Esophagus muscularis mucosa (tissue), 4 donors: ENCODE data around the gene PTPN20. TPM values are rescaled to one million over a fixed set of nuclear protein-coding genes. Genes with fewer than 3 reads are reported as not detected.
"Not testable (repeated sequence)": the region's sequence is repeated elsewhere in the genome, so short reads cannot be mapped to it uniquely, and the experiment has no call there.

Experiments used
- DNase-seq: peaks from one replicate; pipeline ENCODE4 v3.0.0-alpha.2; 2017; ENCODE audit errors: extremely low spot score
- H3K27ac ChIP-seq, 4 donors: fragments of 200-600 bp; sonication (generic); replicated peaks in 1 of 4; 1 replicate in 3 of 4; 2 replicates in 1 of 4; pipeline ENCODE4 v1.5.1; 2016 to 2019; ENCODE audit warnings: mild to moderate bottlenecking in 1 of 4
- H3K27me3 ChIP-seq, 4 donors: fragments of 200-600 bp; sonication (generic); one replicate each; pipeline versions ENCODE4 v1.5.1 to v1.6.0; 2016 to 2019
- H3K36me3 ChIP-seq, 4 donors: fragments of 200-600 bp; sonication (generic); one replicate each; pipeline ENCODE4 v1.5.1; 2016 to 2019
- H3K4me1 ChIP-seq, 4 donors: fragments of 200-600 bp; sonication (generic); one replicate each; pipeline ENCODE4 v1.5.1; 2016 to 2019
- H3K4me3 ChIP-seq, 4 donors: fragments of 200-600 bp; sonication (generic); 1 replicate in 2 of 4; 2 replicates in 2 of 4; pipeline ENCODE4 v1.5.1; 2016 to 2019; ENCODE audit warnings: mild to moderate bottlenecking in 4 of 4, moderate library complexity in 1 of 4
- H3K9me3 ChIP-seq, 4 donors: fragments of 200-600 bp; sonication (generic); 1 replicate in 3 of 4; 2 replicates in 1 of 4; pipeline ENCODE4 v1.5.1; 2016 to 2019
- WGBS: methylation state at CpG from one replicate; pipeline ENCODE4 v1.1.5; 2018; 5-methylcytosine and 5-hydroxymethylcytosine counted together
- intact Hi-C: fragments of 100-400 bp; cut with DNase I; formaldehyde crosslinking; loops from one replicate; pipeline ENCODE4 v1.15.1; 2023
- total RNA-seq, 4 donors: library from RNA; depleted of rRNA; stranded (reverse); fragments of >200 nt; gene quantifications; one replicate each; pipeline versions ENCODE4 v1.1.0 to v1.2.1, GENCODE V29; 2016

The PTPN20 gene
- total RNA-seq, 4 donors from 2014 or later: 2.3 to 3.0 (median 2.6) TPM

DNA sequence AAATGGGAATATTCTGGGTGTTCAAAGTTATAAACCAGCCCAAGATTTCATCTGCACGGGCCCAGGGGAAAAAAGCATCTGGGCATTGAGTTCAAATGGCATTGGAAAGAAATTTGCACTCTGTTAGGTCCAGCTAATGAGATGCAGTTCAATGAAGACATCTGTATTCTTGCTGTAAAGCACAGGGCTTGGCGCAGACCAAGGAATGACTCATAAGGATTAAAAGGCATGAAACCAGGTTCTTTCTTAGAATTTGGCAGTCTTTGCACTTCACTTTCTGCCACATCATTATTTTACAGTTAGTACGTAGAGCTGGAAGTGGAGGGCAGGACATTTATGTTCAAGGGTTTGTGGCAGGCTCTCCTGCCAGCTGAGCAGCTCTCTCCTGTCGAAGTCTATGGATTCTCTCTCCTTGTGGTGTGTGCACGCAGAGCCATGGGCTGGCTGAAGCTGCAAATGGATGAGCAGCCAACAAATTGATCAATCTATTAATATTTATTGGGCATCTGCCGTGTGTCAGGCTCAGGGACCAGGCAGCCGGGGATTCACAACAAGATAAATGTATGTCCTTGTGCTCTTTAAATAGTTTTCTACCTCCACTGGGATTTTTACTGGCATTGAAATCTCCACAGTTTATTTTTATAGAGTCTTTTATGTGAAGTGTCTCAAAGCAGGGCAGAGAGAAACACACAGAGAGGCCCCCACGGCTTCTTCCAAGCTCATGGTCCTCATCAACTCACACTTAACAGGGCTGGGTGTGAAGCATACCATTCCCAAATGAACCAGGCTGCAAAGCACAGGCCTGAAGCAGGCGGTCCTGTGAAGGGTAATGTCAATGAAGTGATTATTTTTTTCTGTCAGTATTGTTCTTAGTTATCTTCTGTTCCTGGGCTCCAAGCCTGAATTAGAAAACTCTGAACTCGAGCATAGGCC lies 3.8 kb upstream of the PTPN20 start:
- intact Hi-C loops, H3K36me3 ChIP-seq, H3K4me1 ChIP-seq, H3K4me3 ChIP-seq, H3K9me3 ChIP-seq, DNase-seq, H3K27ac ChIP-seq, H3K27me3 ChIP-seq: not testable (repeated sequence)
- no CpG with 5 or more reads among the region's 10 CpGs for WGBS

DNA sequence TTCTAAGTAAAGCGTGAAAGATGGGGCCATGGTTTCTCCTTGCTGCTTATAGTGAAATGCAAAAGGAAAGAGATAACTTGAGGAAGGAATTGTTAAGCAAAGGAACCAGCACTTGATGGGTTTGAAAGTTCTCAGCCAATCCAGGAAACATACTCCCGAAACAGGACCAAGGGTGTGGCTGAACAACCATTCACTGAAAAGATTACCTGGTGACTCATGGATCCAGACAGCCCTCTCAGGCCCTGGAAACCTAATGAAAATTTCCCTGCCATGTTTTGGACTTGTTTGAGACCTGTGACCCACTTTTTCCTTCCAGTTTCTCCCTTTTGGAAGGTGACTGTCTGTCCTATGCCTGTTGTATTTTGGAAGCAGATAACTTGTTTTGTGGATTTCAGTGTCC lies 11.3 kb downstream of the PTPN20 start:
- H3K27ac ChIP-seq, H3K36me3 ChIP-seq, H3K27me3 ChIP-seq, intact Hi-C loops, H3K4me3 ChIP-seq, H3K4me1 ChIP-seq, DNase-seq, H3K9me3 ChIP-seq: not testable (repeated sequence)
- 80% methylated on average over 1 of the region's 2 CpGs for WGBS

DNA sequence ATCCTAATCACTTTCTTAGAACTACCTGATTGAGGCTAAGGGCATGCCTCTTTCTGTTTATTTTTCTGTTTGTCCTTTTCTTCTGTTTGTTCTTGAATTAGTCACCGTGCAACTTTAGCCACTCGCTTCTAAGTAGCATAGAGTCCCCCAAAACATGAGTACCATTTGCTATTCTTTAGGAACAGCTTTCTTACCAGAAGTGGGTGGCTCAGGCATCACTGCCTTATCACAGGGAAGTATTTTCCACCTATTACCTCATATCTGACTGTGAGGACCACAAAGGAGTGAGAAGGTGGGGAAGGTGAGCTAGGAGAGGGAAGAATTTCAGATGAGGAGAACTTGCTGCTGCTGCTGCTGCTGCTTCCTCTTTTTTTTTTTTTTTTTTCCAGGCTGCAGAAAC lies 13.9 kb downstream of the PTPN20 start:
- H3K4me3 ChIP-seq, H3K27ac ChIP-seq, H3K4me1 ChIP-seq, DNase-seq, intact Hi-C loops, H3K36me3 ChIP-seq, H3K27me3 ChIP-seq, H3K9me3 ChIP-seq: not testable (repeated sequence)
- WGBS: no CpG with 5 or more reads among the region's 2 CpGs

DNA sequence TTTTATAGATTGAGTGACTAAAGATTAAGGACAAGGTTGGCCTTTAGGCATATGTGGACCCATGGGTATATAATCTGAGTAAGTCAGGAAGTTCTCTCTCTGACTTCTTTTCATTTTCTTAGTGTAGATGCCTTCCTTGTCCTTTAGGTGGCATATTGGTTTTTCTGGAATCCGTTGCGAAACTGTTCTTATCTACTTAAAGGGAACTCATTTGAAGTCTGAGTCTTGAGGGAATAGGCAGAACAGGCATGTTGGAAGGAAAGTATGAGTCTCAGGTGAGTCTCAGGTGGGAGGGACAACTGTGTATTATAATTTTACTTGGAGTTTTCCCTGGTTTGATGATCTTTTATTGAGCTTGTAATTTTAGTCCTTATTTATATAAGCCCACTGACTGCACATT lies 14.6 kb downstream of the PTPN20 start:
- H3K36me3 ChIP-seq, DNase-seq, H3K4me3 ChIP-seq, H3K4me1 ChIP-seq, H3K9me3 ChIP-seq, H3K27ac ChIP-seq, H3K27me3 ChIP-seq, intact Hi-C loops: not testable (repeated sequence)
- WGBS: 45% methylated on average over 2 of the region's 2 CpGs

DNA sequence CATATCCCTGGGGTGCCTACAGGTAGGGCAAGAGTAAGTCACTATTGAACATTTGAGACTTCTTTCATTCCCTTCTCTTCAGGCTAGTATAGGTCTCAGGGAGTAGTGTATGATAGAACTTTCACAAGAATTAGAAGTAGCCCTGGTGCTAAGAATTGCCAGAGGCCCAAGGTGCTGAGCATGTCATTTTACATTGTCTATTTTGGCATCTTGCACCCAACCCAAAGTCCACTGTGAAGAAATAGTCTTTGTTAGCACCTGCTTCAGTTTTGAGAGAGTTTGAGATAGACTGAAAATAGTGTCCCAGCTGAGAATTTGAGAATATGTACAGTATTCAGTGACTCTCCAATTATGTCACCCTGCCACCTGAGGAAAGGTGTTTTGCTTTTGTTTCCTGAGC lies 17.6 kb downstream of the PTPN20 start:
- intact Hi-C loops, DNase-seq: not testable (repeated sequence)

DNA sequence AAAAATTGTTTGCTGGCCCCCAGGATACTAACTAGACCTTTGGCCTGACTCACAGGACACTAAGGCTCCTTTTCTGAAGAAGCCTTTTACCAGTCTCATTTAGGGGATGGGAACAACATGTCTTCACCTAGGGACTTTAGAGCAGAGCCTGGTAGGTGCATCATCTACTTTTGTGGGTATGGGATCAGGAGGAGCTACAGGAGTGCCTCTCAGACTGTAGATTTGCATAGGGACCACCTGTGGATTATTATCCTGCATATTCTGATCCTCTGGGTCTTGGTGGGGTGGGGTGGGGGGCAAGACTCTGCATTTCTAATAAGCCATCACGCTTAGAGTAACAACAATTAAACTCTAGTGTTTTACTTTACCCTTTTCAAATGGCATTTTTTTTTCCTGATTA lies 21.2 kb downstream of the PTPN20 start:
- intact Hi-C loops, H3K27ac ChIP-seq, DNase-seq, H3K36me3 ChIP-seq, H3K4me1 ChIP-seq, H3K27me3 ChIP-seq, H3K4me3 ChIP-seq, H3K9me3 ChIP-seq: not testable (repeated sequence)
- 50% methylated on average over 1 of the region's 1 CpG for WGBS

More for the DNA sequence above, 17.6 kb downstream of the PTPN20 start:
- not testable (repeated sequence) for H3K27me3 ChIP-seq, H3K9me3 ChIP-seq, H3K4me3 ChIP-seq, H3K36me3 ChIP-seq, H3K27ac ChIP-seq, H3K4me1 ChIP-seq

DNA sequence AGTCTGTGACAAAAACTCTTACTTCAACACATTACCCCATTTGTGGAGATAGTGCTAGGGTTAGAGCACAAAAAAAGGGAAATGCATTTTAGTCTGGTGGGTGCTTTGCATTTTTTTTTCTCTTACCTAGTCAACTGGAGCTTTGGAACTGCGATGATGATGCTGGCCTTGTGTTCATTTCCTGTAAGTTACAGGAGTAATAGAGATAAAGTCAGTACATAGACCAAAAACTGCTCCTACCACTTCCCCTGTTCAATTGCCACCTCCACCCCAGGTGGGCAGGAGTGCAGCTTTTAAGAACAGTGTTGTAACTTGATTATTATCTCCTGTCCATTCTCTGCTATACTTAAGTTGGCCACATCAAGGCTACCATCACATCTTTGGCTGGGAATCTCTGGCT lies 29.9 kb downstream of the PTPN20 start:
- 80% methylated on average over 1 of the region's 1 CpG for WGBS
- H3K36me3 ChIP-seq, DNase-seq, H3K4me3 ChIP-seq, H3K4me1 ChIP-seq, H3K27ac ChIP-seq, H3K27me3 ChIP-seq, H3K9me3 ChIP-seq, intact Hi-C loops: not testable (repeated sequence)

DNA sequence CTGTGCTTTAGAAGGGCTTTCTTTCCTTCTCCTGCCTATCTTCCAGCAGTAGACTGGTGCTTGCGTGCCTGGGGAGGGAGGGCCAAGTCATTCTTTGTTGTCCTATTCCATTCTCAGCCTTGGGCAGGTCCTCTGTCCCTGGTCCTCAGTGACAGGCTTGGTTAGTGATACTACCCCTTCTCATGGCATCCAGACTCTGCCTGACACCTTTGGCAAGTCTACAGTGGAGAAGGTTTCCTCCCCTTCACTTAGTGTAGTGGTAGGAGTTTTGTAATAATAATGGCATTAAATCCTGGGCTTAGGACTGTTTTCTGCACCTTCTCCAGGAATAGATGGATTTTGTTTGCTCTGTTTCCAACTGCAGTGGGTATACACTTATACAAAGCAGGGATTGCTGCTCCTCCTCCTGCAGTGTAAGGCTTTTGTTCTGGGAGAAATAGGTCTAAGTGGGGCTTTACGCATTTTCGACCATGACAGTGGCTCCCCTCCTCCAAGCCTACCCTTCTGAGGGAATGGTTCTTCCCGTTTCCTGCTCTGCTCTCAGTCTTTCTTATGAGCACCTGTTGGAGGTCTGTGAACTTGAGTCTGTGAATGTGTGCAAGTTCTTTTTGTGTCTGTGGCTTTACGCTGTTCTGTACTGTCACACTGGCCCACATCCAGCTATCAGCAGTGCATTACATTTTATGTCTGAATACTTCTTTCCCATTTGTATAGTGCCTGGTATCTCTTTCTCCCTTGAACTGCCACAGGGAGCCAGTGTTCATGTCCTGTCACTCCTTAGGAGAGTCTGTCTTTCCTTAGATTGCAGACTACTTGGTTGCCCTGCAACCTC lies 37.7 kb downstream of the PTPN20 start:
- H3K27ac ChIP-seq, H3K27me3 ChIP-seq, DNase-seq, H3K4me3 ChIP-seq, H3K36me3 ChIP-seq, H3K4me1 ChIP-seq, H3K9me3 ChIP-seq, intact Hi-C loops: not testable (repeated sequence)
- 40% methylated on average over 1 of the region's 5 CpGs for WGBS

DNA sequence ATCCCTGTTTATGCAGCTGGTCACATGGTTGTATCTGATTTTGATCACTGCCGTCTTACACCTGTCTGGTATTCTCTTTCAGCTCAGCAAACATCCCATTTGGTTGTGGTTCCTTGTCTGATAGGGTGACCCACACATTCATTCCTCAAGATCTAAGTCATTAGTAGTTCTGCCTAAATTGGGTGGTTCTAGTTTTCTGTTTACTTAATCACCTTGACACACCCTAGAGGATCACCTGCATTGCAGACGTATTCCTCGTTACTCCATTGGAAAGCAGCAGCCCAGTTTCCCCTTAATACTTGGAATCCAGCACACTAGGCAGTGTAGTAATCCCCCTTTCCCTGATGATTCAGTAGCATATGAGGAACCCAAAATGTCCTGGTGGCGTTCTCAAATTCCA lies 41.3 kb downstream of the PTPN20 start:
- intact Hi-C loops, H3K4me1 ChIP-seq, H3K4me3 ChIP-seq, H3K27me3 ChIP-seq, H3K9me3 ChIP-seq, DNase-seq, H3K27ac ChIP-seq, H3K36me3 ChIP-seq: not testable (repeated sequence)
- 79% methylated on average over 2 of the region's 4 CpGs for WGBS

DNA sequence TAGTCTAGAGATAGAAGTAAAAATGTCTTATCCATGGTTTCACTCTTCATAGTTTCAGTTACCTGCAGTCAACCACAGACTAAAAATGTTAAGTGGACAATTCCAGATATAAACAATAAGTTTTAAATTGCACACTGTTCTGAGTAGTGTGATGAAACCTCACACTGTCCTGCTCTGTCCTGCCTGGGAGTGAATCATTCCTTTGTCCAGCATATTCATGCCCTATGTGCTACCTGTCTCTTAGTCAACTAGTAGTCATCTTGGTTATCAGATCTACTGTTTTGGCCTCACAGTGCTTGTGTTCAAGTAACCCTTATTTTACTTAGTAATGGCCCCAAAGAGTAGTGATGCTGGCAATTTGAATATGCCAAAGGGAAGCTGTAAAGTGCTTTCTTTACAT lies 49.5 kb downstream of the PTPN20 start:
- H3K36me3 ChIP-seq, H3K27ac ChIP-seq, H3K4me1 ChIP-seq, H3K9me3 ChIP-seq, H3K27me3 ChIP-seq, intact Hi-C loops, H3K4me3 ChIP-seq, DNase-seq: not testable (repeated sequence)

DNA sequence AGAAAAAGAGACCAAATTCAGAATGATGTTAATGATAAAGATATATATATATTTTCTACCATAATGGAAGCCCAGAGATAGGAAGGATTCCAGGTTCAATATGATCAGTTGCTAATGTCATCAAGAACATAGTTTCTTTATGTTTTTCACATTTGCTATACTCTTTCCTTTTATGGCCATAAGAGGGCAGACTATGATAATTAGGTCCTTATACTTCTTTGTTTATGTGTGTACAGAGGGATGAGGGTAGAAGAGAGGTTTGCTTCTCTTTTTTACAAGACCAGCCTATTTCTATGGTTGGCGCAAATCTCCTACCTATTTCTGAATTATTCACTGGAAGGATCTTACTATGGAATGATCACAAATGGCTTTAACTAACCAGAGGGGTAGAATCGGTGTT lies 52.1 kb downstream of the PTPN20 start:
- intact Hi-C loops, H3K36me3 ChIP-seq, H3K4me3 ChIP-seq: not testable (repeated sequence)

DNA sequence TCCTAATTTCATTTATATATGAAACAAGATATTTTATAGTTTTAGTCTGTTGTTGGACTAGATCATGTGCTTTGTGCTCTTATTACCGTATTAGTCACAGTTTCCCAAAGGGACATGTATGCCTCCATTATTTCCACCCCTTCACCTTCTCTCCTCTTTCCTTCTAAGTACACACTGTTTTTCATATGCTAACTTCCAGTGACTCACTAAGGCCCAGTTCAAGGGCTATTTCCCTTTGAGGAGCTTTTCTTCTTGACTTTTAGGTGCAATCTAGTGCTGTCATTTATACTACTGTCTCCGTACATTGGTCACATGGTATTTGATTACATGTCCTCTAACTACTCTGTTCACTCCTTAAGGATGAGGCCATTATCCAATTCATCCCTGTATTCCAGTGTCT lies 55.8 kb downstream of the PTPN20 start:
- H3K36me3 ChIP-seq, H3K4me3 ChIP-seq, H3K9me3 ChIP-seq, DNase-seq, intact Hi-C loops, H3K4me1 ChIP-seq, H3K27ac ChIP-seq, H3K27me3 ChIP-seq: not testable (repeated sequence)
- 100% methylated on average over 1 of the region's 2 CpGs for WGBS

More for the DNA sequence above, 52.1 kb downstream of the PTPN20 start:
- not testable (repeated sequence) for H3K27ac ChIP-seq, H3K4me1 ChIP-seq, H3K27me3 ChIP-seq, H3K9me3 ChIP-seq, DNase-seq
- 83% methylated on average over 2 of the region's 2 CpGs for WGBS

DNA sequence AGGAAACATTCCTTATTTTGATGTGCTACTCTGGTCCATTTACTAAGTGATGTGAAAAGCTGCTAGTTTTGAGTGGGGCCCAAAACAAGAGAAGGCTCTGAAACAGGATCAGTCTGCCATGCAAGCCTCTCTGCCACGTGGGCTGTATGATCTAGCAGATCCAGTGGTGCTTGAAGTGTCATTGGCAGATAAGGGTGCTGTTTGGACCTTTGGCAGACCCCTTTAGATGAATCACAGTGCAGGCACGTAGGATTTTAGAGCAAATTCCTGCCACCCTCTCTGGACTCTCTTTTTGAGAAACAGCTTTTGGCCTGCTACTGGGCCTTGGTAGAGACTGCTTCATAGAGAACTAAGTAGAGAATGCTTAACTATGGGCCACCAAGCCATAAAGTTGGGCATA lies 69.0 kb downstream of the PTPN20 start:
- H3K4me1 ChIP-seq, H3K9me3 ChIP-seq, H3K4me3 ChIP-seq, DNase-seq, H3K36me3 ChIP-seq, H3K27ac ChIP-seq, intact Hi-C loops, H3K27me3 ChIP-seq: not testable (repeated sequence)
- WGBS: no CpG with 5 or more reads among the region's 2 CpGs
